K562 (cell line): ENCODE results near the gene C6orf47. TPM values are rescaled to one million over a fixed set of nuclear protein-coding genes. Genes with fewer than 3 reads are reported as not detected.

Source experiments
- ATF7 ChIP-seq: fragments of 450-650 bp; IDR thresholded peaks from 2 replicates; pipeline ENCODE4 v1.7.1; 2014; ENCODE audit warnings: mild to moderate bottlenecking, moderate library complexity
- DLX4 ChIP-seq: fragments of 250-450 bp; sonication (Bioruptor Pico); IDR thresholded peaks from 2 replicates; pipeline ENCODE4 v1.6.1; 2021; ENCODE audit warnings: mild to moderate bottlenecking
- DNMT1 ChIP-seq: fragments of 450-650 bp; IDR thresholded peaks from 2 replicates; pipeline ENCODE4 v1.6.1; 2016; ENCODE audit warnings: antibody characterized with exemption, mild to moderate bottlenecking
- FOXP4 ChIP-seq: sonication (generic); formaldehyde crosslinking; IDR thresholded peaks from 2 replicates; pipeline ENCODE4 v1.8.0; 2022; ENCODE audit warnings: mild to moderate bottlenecking, missing genetic modification reagents, borderline replicate concordance
- PHB2 ChIP-seq: fragments of 450-650 bp; IDR thresholded peaks from 2 replicates; pipeline ENCODE4 v1.6.1; 2017; ENCODE audit warnings: low read depth
- SMARCB1 ChIP-seq: IDR thresholded peaks from 2 replicates; pipeline ENCODE4 v1.6.1; 2011; ENCODE audit warnings: improper control_type of control experiment, low read depth; ENCODE audit not compliant: insufficient read length
- TCF15 ChIP-seq: fragments of 250-450 bp; sonication (Bioruptor Pico); IDR thresholded peaks from 2 replicates; pipeline ENCODE4 v1.8.0; 2022; ENCODE audit warnings: moderate library complexity, mild to moderate bottlenecking, inconsistent platforms
- ZBTB26 ChIP-seq: fragments of 450-650 bp; formaldehyde crosslinking; IDR thresholded peaks from 2 replicates; pipeline ENCODE4 v1.4.0; 2022; ENCODE audit warnings: missing genetic modification characterization
- ZNF133 ChIP-seq: fragments of 250-450 bp; sonication (Bioruptor Pico); IDR thresholded peaks from 2 replicates; pipeline ENCODE4 v1.4.0; 2020; ENCODE audit warnings: mild to moderate bottlenecking
- ZNF140 ChIP-seq: fragments of 250-450 bp; sonication (Bioruptor Pico); IDR thresholded peaks from 2 replicates; pipeline ENCODE4 v1.8.0; 2021; ENCODE audit warnings: moderate library complexity, mild to moderate bottlenecking, inconsistent platforms
- ZNF217 ChIP-seq: sonication (generic); formaldehyde crosslinking; IDR thresholded peaks from 2 replicates; pipeline ENCODE4 v1.8.0; 2022; ENCODE audit warnings: mild to moderate bottlenecking, missing genetic modification reagents
- ZNF384 ChIP-seq: IDR thresholded peaks from 2 replicates; pipeline ENCODE4 v1.6.1; 2012; ENCODE audit warnings: low read depth, low read length, improper control_type of control experiment
- ZNF444 ChIP-seq: fragments of 250-450 bp; sonication (Bioruptor Pico); IDR thresholded peaks from 2 replicates; pipeline ENCODE4 v1.4.0; 2020; ENCODE audit warnings: mild to moderate bottlenecking, moderate library complexity
- ZNF584 ChIP-seq: fragments of 200-800 bp; sonication (Bioruptor generic); IDR thresholded peaks from 2 replicates; pipeline ENCODE4 v1.6.1; 2016; ENCODE audit warnings: low read depth, mild to moderate bottlenecking, missing genetic modification characterization, missing compliant biosample characterization
- ZNF717 ChIP-seq: fragments of 250-450 bp; sonication (Bioruptor Pico); IDR thresholded peaks from 2 replicates; pipeline ENCODE4 v1.5.0; 2021
- ZNF75A ChIP-seq: fragments of 450-650 bp; formaldehyde crosslinking; IDR thresholded peaks from 2 replicates; pipeline ENCODE4 v1.4.0; 2020; ENCODE audit warnings: mild to moderate bottlenecking
- polyA plus RNA-seq, 8 experiments: library from polyadenylated mRNA; depleted of rRNA in 4 of 8; stranded (reverse) in 5 of 8; unstranded in 3 of 8; fragments of >200 nt; fragmentation: Nextera tagmentation in 2 of 8; fragmentation: Illumina TruSeq in 1 of 8; extraction: Ambion mirVana in 2 of 8; extraction: Trizol in 1 of 8; gene quantifications; 2 replicates each; pipeline versions ENCODE4 v1.2.1 to v1.2.3, GENCODE V29; 2011 to 2014; ENCODE audit warnings: inconsistent platforms in 1 of 8, missing spikeins in 1 of 8
- total RNA-seq, 7 experiments: library from RNA; depleted of rRNA in 6 of 7; stranded (reverse); fragments of >200 nt in 6 of 7; fragmentation: Illumina TruSeq in 2 of 7; extraction: Trizol in 2 of 7; gene quantifications; 2 replicates each; pipeline versions ENCODE4 v1.2.1 to v1.2.3, GENCODE V29; 2011 to 2021; ENCODE audit warnings: low replicate concordance in 1 of 7
- TF ChIP-seq, protein P1 (sequence below): fragments of 200-800 bp; sonication (Bioruptor generic); IDR thresholded peaks from 2 replicates; pipeline ENCODE4 v1.6.1; 2017; ENCODE audit warnings: missing genetic modification characterization, missing compliant biosample characterization
- TF ChIP-seq, protein P2 (sequence below), 2 experiments: fragments of 450-650 bp; IDR thresholded peaks; 2 replicates each; pipeline ENCODE4 v1.6.1; 2016
- TF ChIP-seq, protein P3 (sequence below): sonication (generic); IDR thresholded peaks from 2 replicates; pipeline ENCODE4 v1.6.1; 2016

C6orf47 gene
- total and polyA plus RNA-seq, 9 of the 15 experiments (the other 6 are each of a cell fraction or from before 2014, with no cell fraction given) = 0.14 to 43.8 (median 27.0) TPM

DNA sequence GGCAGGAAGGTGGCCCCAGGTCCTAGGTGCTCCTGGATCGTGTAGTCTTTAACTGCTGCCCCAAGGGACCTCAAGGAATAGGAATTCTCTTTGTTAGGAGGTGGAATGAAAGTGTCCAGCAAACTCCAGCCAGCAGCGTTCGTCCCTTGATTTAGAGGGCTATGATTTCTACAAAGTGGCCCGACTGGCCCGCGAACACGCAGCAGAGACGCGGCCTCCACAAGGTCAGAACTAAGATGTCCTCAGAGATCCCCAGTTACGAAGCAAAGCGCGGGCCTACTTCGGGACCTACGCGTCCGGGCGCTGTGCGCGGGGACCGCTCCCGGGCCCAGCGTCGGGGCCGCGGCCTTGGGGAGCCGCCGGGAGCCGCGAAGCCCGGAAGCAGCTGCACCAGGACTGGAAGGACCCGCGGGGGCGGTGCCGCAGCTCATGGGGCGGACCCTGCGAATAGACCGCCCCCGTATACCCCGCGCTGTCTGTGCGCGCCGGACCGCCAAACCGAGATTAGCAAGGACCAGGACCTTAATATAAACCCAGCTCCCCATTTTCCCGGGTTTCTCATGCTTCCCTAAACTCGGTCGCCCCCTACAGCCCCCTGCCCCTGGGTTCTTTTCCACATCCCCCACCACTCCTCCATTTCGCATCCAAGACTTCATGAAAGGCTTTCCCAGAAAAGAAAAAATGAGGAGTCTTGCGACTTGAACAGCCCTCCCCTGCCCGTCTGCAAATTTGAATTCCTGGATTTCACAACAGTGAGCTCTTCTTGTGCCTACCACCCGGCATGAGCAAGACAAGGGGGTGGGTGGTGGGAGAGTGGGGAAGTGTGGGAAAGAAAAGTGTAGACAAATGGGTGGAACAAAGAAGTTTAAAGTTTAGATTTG is at the start of gene C6orf47 (continued):
- TF ChIP-seq, protein P1, sequence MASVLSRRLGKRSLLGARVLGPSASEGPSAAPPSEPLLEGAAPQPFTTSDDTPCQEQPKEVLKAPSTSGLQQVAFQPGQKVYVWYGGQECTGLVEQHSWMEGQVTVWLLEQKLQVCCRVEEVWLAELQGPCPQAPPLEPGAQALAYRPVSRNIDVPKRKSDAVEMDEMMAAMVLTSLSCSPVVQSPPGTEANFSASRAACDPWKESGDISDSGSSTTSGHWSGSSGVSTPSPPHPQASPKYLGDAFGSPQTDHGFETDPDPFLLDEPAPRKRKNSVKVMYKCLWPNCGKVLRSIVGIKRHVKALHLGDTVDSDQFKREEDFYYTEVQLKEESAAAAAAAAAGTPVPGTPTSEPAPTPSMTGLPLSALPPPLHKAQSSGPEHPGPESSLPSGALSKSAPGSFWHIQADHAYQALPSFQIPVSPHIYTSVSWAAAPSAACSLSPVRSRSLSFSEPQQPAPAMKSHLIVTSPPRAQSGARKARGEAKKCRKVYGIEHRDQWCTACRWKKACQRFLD (CRISPR knock-in tag) = no peak
- TF ChIP-seq ZNF75A (peak; percentile 32; the same call in 1 of the 2 replicates), DNMT1 (peak; percentile 96; the same call in 1 of the 2 replicates), ZNF444 (peak; percentile 1; the same call in 1 of the 2 replicates), ZNF140 (CRISPR knock-in tag) (no peak), FOXP4 (no peak; the same call in 1 of the 2 replicates), ZNF133 (CRISPR knock-in tag) (no peak), ZNF584 (CRISPR knock-in tag) (no peak), DLX4 (CRISPR knock-in tag) (0 out of 2 replicates have a peak, but pooled peaks have one; percentile 13), ZNF217 (CRISPR knock-in tag) (no peak), ZBTB26 (0 out of 2 replicates have a peak, but pooled peaks have one; percentile 81), PHB2 (no peak), SMARCB1 (no peak), ATF7 (peak; percentile 85), ZNF384 (0 out of 2 replicates have a peak, but pooled peaks have one; percentile 5), ZNF717 (peak; percentile 90), TCF15 (CRISPR knock-in tag) (no peak)
- TF ChIP-seq, protein P2, sequence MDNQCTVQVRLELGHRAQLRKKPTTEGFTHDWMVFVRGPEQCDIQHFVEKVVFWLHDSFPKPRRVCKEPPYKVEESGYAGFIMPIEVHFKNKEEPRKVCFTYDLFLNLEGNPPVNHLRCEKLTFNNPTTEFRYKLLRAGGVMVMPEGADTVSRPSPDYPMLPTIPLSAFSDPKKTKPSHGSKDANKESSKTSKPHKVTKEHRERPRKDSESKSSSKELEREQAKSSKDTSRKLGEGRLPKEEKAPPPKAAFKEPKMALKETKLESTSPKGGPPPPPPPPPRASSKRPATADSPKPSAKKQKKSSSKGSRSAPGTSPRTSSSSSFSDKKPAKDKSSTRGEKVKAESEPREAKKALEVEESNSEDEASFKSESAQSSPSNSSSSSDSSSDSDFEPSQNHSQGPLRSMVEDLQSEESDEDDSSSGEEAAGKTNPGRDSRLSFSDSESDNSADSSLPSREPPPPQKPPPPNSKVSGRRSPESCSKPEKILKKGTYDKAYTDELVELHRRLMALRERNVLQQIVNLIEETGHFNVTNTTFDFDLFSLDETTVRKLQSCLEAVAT (IDR thresholded peaks at IDR 0.05) = no peak; a peak in 1 of 4 replicates
- TF ChIP-seq, protein P3, sequence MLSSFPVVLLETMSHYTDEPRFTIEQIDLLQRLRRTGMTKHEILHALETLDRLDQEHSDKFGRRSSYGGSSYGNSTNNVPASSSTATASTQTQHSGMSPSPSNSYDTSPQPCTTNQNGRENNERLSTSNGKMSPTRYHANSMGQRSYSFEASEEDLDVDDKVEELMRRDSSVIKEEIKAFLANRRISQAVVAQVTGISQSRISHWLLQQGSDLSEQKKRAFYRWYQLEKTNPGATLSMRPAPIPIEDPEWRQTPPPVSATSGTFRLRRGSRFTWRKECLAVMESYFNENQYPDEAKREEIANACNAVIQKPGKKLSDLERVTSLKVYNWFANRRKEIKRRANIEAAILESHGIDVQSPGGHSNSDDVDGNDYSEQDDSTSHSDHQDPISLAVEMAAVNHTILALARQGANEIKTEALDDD = no peak
